Loucy (cell line): ENCODE measurements around the gene HMGB3.
"Not testable (repeated sequence)": the region's sequence is repeated elsewhere in the genome, so short reads cannot be mapped to it uniquely, and the experiment has no call there.

Experiments
- EZH2phosphoT487 ChIP-seq: fragments of 200-600 bp; IDR thresholded peaks from 2 replicates; pipeline ENCODE4 v1.6.1; 2018; ENCODE audit warnings: antibody characterized with exemption, mild to moderate bottlenecking, moderate library complexity, borderline replicate concordance
- TF ChIP-seq, protein P1 (sequence below): fragments of 200-600 bp; sonication (generic); conservative IDR thresholded peaks from 2 replicates; pipeline ENCODE4 v1.5.1; 2014; ENCODE audit warnings: mild to moderate bottlenecking, antibody characterized with exemption, low read length

- TF ChIP-seq, protein P1, sequence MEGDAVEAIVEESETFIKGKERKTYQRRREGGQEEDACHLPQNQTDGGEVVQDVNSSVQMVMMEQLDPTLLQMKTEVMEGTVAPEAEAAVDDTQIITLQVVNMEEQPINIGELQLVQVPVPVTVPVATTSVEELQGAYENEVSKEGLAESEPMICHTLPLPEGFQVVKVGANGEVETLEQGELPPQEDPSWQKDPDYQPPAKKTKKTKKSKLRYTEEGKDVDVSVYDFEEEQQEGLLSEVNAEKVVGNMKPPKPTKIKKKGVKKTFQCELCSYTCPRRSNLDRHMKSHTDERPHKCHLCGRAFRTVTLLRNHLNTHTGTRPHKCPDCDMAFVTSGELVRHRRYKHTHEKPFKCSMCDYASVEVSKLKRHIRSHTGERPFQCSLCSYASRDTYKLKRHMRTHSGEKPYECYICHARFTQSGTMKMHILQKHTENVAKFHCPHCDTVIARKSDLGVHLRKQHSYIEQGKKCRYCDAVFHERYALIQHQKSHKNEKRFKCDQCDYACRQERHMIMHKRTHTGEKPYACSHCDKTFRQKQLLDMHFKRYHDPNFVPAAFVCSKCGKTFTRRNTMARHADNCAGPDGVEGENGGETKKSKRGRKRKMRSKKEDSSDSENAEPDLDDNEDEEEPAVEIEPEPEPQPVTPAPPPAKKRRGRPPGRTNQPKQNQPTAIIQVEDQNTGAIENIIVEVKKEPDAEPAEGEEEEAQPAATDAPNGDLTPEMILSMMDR, result not testable (repeated sequence)
- not testable (repeated sequence) for TF ChIP-seq EZH2phosphoT487
Observed at GRCh38 chrX:150964416-150964815, 18.7 kb upstream of the HMGB3 start.
